Fibroblast of the aortic adventitia (primary cell): Measurements from ENCODE around the gene MAD1L1. TPM values are rescaled to one million over a fixed set of nuclear protein-coding genes. Genes with fewer than 3 reads are reported as not detected.
A peak's percentile ranks its signal among the peaks of the same experiment; 100 is the strongest.

Experiments
- DNase-seq: peaks from one replicate; pipeline ENCODE4 v3.0.0-alpha.2; 2010; ENCODE audit warnings: low read depth
- H3K4me3 ChIP-seq: 2 replicates; pipeline ENCODE4 v1.5.1; 2011; ENCODE audit warnings: low read depth, mild to moderate bottlenecking, control low read depth, low read length, moderate library complexity
- CTCF ChIP-seq: IDR thresholded peaks from 2 replicates; pipeline ENCODE4 v1.5.1; 2011; ENCODE audit warnings: mild to moderate bottlenecking, low read length, control low read depth, inconsistent platforms; ENCODE audit not compliant: insufficient read depth
- total RNA-seq: library from RNA; depleted of rRNA; stranded (reverse); fragments of >200 nt; gene quantifications from 2 replicates; pipeline ENCODE4 v1.2.3, GENCODE V29; 2012; ENCODE audit warnings: low replicate concordance

The MAD1L1 gene
- total RNA-seq, 1 donor, result 22.9 TPM

- no peak overlapping the region for H3K4me3 ChIP-seq
- peak; percentile 37 for DNase-seq
- TF ChIP-seq CTCF, result no peak
These were observed 29.6 kb downstream of the MAD1L1 start for GRCh38 chr7:2202901-2203765.

- no peak overlapping the region for H3K4me3 ChIP-seq
- no peak for DNase-seq
- TF ChIP-seq CTCF, result no peak
These were observed 30.4 kb downstream of the MAD1L1 start for GRCh38 chr7:2202361-2202761.

GRCh38 chr7:2201686-2202360 lies 30.9 kb downstream of the MAD1L1 start:
- no peak overlapping the region for H3K4me3 ChIP-seq
- DNase-seq, result no peak
- no peak for TF ChIP-seq CTCF

GRCh38 chr7:2201128-2201527 lies 31.6 kb downstream of the MAD1L1 start:
- no peak for DNase-seq
- TF ChIP-seq CTCF, result no peak
- no peak overlapping the region for H3K4me3 ChIP-seq

- TF ChIP-seq CTCF, result no peak
- no peak for DNase-seq
- H3K4me3 ChIP-seq, result no peak overlapping the region
These were observed 32.2 kb downstream of the MAD1L1 start for GRCh38 chr7:2200584-2200980.

GRCh38 chr7:2199956-2200583 lies 32.7 kb downstream of the MAD1L1 start:
- H3K4me3 ChIP-seq, result no peak overlapping the region
- DNase-seq, result no peak
- no peak for TF ChIP-seq CTCF
